PC-9 (cell line): ENCODE results near the gene RAC3. TPM values are rescaled to one million over a fixed set of nuclear protein-coding genes. Genes with fewer than 3 reads are reported as not detected.

Experiments
- BruUV-seq: library from RNA; stranded (reverse); fragments of 400-500 nt; replicated peaks from 2 replicates; lab custom pipeline; 2021; lab: Mats Ljungman, UMichigan
- CTCF ChIA-PET: fragments of 300-600 bp; sonication (Branson Sonifier 250); formaldehyde crosslinking; loops from one replicate; lab custom pipeline; 2022; ENCODE audit warnings: antibody characterized with exemption; lab: Charles Lee
- POLR2A ChIA-PET: fragments of 300-600 bp; sonication (Branson Sonifier 250); formaldehyde crosslinking; loops from one replicate; lab custom pipeline; 2022; ENCODE audit warnings: antibody characterized with exemption; ENCODE audit not compliant: unreplicated experiment; lab: Charles Lee
- DNase-seq, 2 experiments: peaks; one replicate each; pipeline versions ENCODE4 v3.0.0 to v3.0.0-alpha.2; 2015 to 2022; ENCODE audit warnings: mixed read lengths in 1 of 2
- H2AFZ ChIP-seq: fragments of 200-600 bp; sonication (generic); 2 replicates; pipeline ENCODE4 v1.8.1; 2017; ENCODE audit warnings: antibody characterized with exemption
- H3F3A ChIP-seq: fragments of 200-600 bp; sonication (generic); 2 replicates; pipeline ENCODE4 v1.8.1; 2017; ENCODE audit warnings: antibody characterized with exemption, mild to moderate bottlenecking, low read depth; ENCODE audit not compliant: insufficient read depth
- H3K27ac ChIP-seq: fragments of 200-600 bp; sonication (generic); 2 replicates; pipeline ENCODE4 v1.6.1; 2016; ENCODE audit warnings: mixed run types
- H3K27me3 ChIP-seq: fragments of 200-600 bp; sonication (generic); 2 replicates; pipeline ENCODE4 v1.6.1; 2016; ENCODE audit warnings: low read depth, mixed run types; ENCODE audit not compliant: insufficient read depth
- H3K36me3 ChIP-seq: fragments of 200-600 bp; sonication (generic); 2 replicates; pipeline ENCODE4 v1.6.1; 2016; ENCODE audit warnings: low read depth, mixed run types
- H3K4me1 ChIP-seq: fragments of 200-600 bp; sonication (generic); replicated peaks from 2 replicates; pipeline ENCODE4 v1.6.1; 2016; ENCODE audit warnings: mixed run types; ENCODE audit not compliant: insufficient read depth
- H3K4me2 ChIP-seq: fragments of 200-600 bp; sonication (generic); 2 replicates; pipeline ENCODE4 v1.6.1; 2017; ENCODE audit warnings: mixed run types
- H3K4me3 ChIP-seq: fragments of 200-600 bp; sonication (generic); 2 replicates; pipeline ENCODE4 v1.6.1; 2016; ENCODE audit warnings: mixed run types
- H3K79me2 ChIP-seq: fragments of 200-600 bp; sonication (generic); 2 replicates; pipeline ENCODE4 v1.6.1; 2017; ENCODE audit warnings: low read depth, mixed run types
- H3K9me2 ChIP-seq: fragments of 200-600 bp; sonication (generic); 2 replicates; pipeline ENCODE4 v1.8.1; 2017; ENCODE audit warnings: mild to moderate bottlenecking; ENCODE audit not compliant: insufficient read depth
- H3K9me3 ChIP-seq: fragments of 200-600 bp; sonication (generic); 2 replicates; pipeline ENCODE4 v1.8.1; 2016; ENCODE audit warnings: low read depth; ENCODE audit not compliant: insufficient read depth
- H4K20me1 ChIP-seq: fragments of 200-600 bp; sonication (generic); 2 replicates; pipeline ENCODE4 v1.8.1; 2017; ENCODE audit not compliant: insufficient read depth
- CTCF ChIP-seq: fragments of 200-600 bp; sonication (generic); conservative IDR thresholded peaks from 2 replicates; pipeline ENCODE4 v1.6.1; 2017; ENCODE audit warnings: mixed run types, antibody characterized with exemption, mild to moderate bottlenecking, moderate library complexity
- EZH2 ChIP-seq: fragments of 200-600 bp; sonication (generic); IDR thresholded peaks from 2 replicates; pipeline ENCODE4 v1.8.0; 2017; ENCODE audit warnings: antibody characterized with exemption, low read depth
- intact Hi-C: fragments of 100-400 bp; cut with micrococcal nuclease; formaldehyde crosslinking; loops from one replicate; pipeline ENCODE4 v1.10.0; 2022; ENCODE audit not compliant: unreplicated experiment
- total RNA-seq: library from RNA; stranded (reverse); gene quantifications from 2 replicates; pipeline ENCODE4 v1.2.3, GENCODE V29; 2021

RAC3 gene
- total RNA-seq, 1 experiment from 2014 or later, result 32.3 TPM

- intact Hi-C loops, result no loop called here
- Histone ChIP-seq H3K27ac (no peak overlapping the region), H3K9me2 (no peaks in the 10 kb centered on the region), H3K4me1 (0 out of 2 replicates have a peak, but pooled peaks cover under 1% of the 10 kb centered on the region), H2AFZ (no peak overlapping the region), H3F3A (no peaks in the 10 kb centered on the region), H3K36me3 (no peaks in the 10 kb centered on the region), H3K4me2 (no peak overlapping the region), H3K79me2 (0 out of 2 replicates have a peak, but pooled peaks cover 3% of the 10 kb centered on the region), H3K4me3 (no peak overlapping the region), H3K27me3 (no peaks in the 10 kb centered on the region), H4K20me1 (no peaks in the 10 kb centered on the region), H3K9me3 (no peaks in the 10 kb centered on the region)
- ChIA-PET CTCF (no interaction called here), POLR2A (interaction anchor here (0.6 kb wide), 1 partner anchor 21 kb away, joined by 6 read pairs; the partner anchor contains the start of gene DCXR)
- BruUV-seq, result no TSS peak
- no peak for DNase-seq
- TF ChIP-seq CTCF, result no peak
- TF ChIP-seq EZH2, result no peak
These were observed 27.4 kb downstream of the RAC3 start for GRCh38 chr17:82058855-82059249.

GRCh38 chr17:82059272-82060000 is 28.0 kb downstream of the RAC3 start:
- no TSS peak for BruUV-seq
- Histone ChIP-seq H3K4me1 (0 out of 2 replicates have a peak, but pooled peaks cover 5% of the 10 kb centered on the region), H3K9me3 (no peaks in the 10 kb centered on the region), H3K36me3 (no peaks in the 10 kb centered on the region), H3K9me2 (no peaks in the 10 kb centered on the region), H3K79me2 (0 out of 2 replicates have a peak, but pooled peaks cover 8% of the 10 kb centered on the region), H3K27me3 (no peaks in the 10 kb centered on the region), H3K27ac (no peak overlapping the region), H3K4me2 (no peak overlapping the region), H3F3A (no peaks in the 10 kb centered on the region), H2AFZ (no peak overlapping the region), H4K20me1 (no peaks in the 10 kb centered on the region), H3K4me3 (no peak overlapping the region)
- ChIA-PET CTCF (no interaction called here), POLR2A (interaction anchor here (0.6 kb wide), 2 partner anchors 22 to 239 kb away, joined by 6 to 10 read pairs; partner anchors contain the start of gene DCXR)
- DNase-seq, result no peak
- TF ChIP-seq EZH2 (no peak), CTCF (no peak)
- intact Hi-C loops, result no loop called here

GRCh38 chr17:82060001-82060380 is 28.5 kb downstream of the RAC3 start:
- H3K4me2 ChIP-seq, result no peak overlapping the region
- no peaks in the 10 kb centered on the region for H3K36me3 ChIP-seq
- TF ChIP-seq CTCF (no peak), EZH2 (no peak)
- ChIA-PET POLR2A (interaction anchor here (0.6 kb wide), 1 partner anchor 240 kb away, joined by 10 read pairs; no protein-coding TSS in a partner anchor), CTCF (no interaction called here)
- H3K9me2 ChIP-seq, result no peaks in the 10 kb centered on the region
- no peaks in the 10 kb centered on the region for H3F3A ChIP-seq
- no peak overlapping the region for H3K4me3 ChIP-seq
- intact Hi-C loops, result no loop called here
- BruUV-seq, result no TSS peak
- no peaks in the 10 kb centered on the region for H4K20me1 ChIP-seq
- no peak for DNase-seq
- H3K4me1 ChIP-seq, result 0 out of 2 replicates have a peak, but pooled peaks cover 5% of the 10 kb centered on the region
- H3K9me3 ChIP-seq, result no peaks in the 10 kb centered on the region
- H3K79me2 ChIP-seq, result peaks cover 14% of the 10 kb centered on the region; the same call in 1 of the 2 replicates
- no peak overlapping the region for H3K27ac ChIP-seq
- H3K27me3 ChIP-seq, result no peaks in the 10 kb centered on the region
- no peak overlapping the region for H2AFZ ChIP-seq
